ENCODE measurements around the gene TMEM92.

The TMEM92 gene

GRCh38 chr17:50274142-50274896 is at the start of gene TMEM92:
Gene TMEM92 (plus strand): TSS chr17:50274466. CDS start chr17:50274502, 36 bp downstream.
- no peak for DNase-seq (ENCODE audit: low read depth in 2 of 2)

- no peak for DNase-seq (ENCODE audit: low read depth in 2 of 2)
Measured at GRCh38 chr17:50225701-50226240, 48.5 kb upstream of the TMEM92 start.

GRCh38 chr17:50234581-50234980 is 39.7 kb upstream of the TMEM92 start:
- no peak for DNase-seq (ENCODE audit: low read depth in 2 of 2)

- DNase-seq (ENCODE audit: low read depth in 2 of 2) = no peak
Measured at GRCh38 chr17:50237901-50238300, 36.4 kb upstream of the TMEM92 start.

- DNase-seq (ENCODE audit: low read depth in 2 of 2) = no peak
Measured at GRCh38 chr17:50238601-50239280, 35.5 kb upstream of the TMEM92 start.

- no peak for DNase-seq (ENCODE audit: low read depth in 2 of 2)
Measured at GRCh38 chr17:50239937-50240336, 34.3 kb upstream of the TMEM92 start.

GRCh38 chr17:50240851-50241250 is 33.4 kb upstream of the TMEM92 start:
- DNase-seq (ENCODE audit: low read depth in 2 of 2) = no peak

GRCh38 chr17:50241431-50241830 is 32.8 kb upstream of the TMEM92 start:
- no peak for DNase-seq (ENCODE audit: low read depth in 2 of 2)

- DNase-seq (ENCODE audit: low read depth in 2 of 2) = no peak
Measured at GRCh38 chr17:50244771-50245170, 29.5 kb upstream of the TMEM92 start.

- no peak for DNase-seq (ENCODE audit: low read depth in 2 of 2)
Measured at GRCh38 chr17:50248255-50248654, 26.0 kb upstream of the TMEM92 start.

GRCh38 chr17:50252781-50253180 is 21.5 kb upstream of the TMEM92 start:
- no peak for DNase-seq (ENCODE audit: low read depth in 2 of 2)

GRCh38 chr17:50255766-50256635 is 18.3 kb upstream of the TMEM92 start:
- DNase-seq (ENCODE audit: low read depth in 2 of 2) = no peak

GRCh38 chr17:50256826-50257618 is 17.2 kb upstream of the TMEM92 start:
- DNase-seq (ENCODE audit: low read depth in 2 of 2) = no peak

- no peak for DNase-seq (ENCODE audit: low read depth in 2 of 2)
Measured at GRCh38 chr17:50257676-50258224, 16.5 kb upstream of the TMEM92 start.

GRCh38 chr17:50258647-50259476 is 15.4 kb upstream of the TMEM92 start:
- no peak for DNase-seq (ENCODE audit: low read depth in 2 of 2)

- DNase-seq (ENCODE audit: low read depth in 2 of 2) = no peak
Measured at GRCh38 chr17:50259477-50260324, 14.6 kb upstream of the TMEM92 start.

- no peak for DNase-seq (ENCODE audit: low read depth in 2 of 2)
Measured at GRCh38 chr17:50260501-50260911, 13.8 kb upstream of the TMEM92 start.

GRCh38 chr17:50261051-50261915 is 13.0 kb upstream of the TMEM92 start:
- no peak for DNase-seq (ENCODE audit: low read depth in 2 of 2)

All from stimulated activated CD4-positive, alpha-beta T cell treated with anti-CD3 and anti-CD28 coated beads, Interleukin-12 subunit alpha, Interleukin-12 subunit beta, amount 100 ng/mL, for 24 hours (primary cell).